NCI-H187 (cell line): ENCODE data around the gene PLD1.
A peak's percentile ranks its signal among the peaks of the same experiment; 100 is the strongest.
"Not testable (repeated sequence)": the region's sequence is repeated elsewhere in the genome, so short reads cannot be mapped to it uniquely, and the experiment has no call there.

Source experiments
- DNase-seq, 2 experiments: peaks; one replicate each; lab custom pipeline; 2025; lab: John Stamatoyannopoulos, UW

The PLD1 gene

DNA sequence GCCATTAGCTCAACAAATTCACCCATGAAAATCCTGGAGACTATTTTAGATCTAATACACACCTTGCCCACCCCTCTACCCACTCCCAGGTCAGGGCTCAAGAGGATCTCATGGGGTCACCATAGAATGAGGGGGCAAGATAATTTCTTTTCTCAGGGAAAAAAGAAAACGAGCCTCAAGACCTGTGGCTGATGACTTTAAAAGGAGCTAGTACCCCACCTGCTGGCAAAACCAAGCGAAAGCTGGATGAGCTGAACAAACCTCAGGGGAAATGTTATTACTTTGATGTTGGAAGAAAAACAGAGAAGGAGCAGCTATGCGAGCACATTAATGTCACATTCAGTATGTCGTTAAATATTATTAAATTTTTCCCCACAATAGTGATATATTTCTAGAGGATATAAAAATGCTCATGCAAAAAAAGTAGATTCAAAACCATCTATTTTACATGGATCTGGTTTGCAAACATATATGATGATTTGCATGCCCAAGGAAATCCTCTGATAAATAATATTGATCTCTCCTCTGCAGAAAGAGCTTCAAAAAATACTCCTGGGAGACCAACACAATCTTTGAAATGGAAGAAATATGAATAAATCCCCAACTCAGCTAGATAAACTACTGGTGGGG lies 37.7 kb downstream of the PLD1 start:
- peak in 1 of 2 experiments; percentile 8 for DNase-seq

DNA sequence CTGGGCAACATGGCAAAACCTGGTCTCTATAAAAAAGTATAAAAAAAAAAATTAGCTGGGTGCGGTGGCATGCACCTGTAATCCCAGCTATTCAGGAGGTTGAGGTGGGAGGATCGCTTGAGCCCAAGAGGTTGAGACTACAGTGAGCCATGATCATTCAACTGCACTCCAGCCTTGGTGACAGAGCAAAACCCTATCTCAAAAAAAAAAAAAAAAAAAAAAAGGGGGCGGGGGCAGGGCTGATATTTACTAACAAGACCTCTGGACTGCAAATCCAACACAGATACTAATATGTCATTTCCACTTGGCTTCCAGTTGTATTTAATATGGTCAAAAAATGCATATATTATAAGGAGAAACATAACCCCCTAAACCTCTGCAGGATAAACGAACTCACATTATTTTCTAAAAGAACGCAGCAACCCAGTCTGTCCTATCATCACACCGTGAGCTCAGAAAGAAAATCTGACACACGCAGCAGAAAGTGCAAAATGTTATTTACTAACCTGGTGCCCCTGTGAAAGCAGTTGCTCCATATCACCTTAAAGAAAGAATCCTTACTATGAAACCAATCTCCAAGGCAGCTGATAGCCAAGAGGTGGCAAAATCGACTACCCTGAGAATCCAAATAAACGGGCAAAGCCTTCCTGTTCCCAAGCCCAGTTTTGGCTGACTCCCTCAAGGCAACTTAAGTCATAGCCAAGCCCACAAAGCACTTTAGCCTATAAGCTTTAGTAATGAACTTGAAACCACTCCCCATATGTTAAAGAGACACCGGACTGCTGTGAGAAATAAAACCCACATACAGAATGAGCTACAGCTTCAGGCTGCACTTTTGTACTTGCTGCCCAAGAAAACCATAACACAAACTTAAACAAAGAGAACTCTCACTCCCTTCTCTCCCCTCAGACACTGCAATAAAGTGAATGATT lies 39.3 kb downstream of the PLD1 start:
- no peak for DNase-seq

DNA sequence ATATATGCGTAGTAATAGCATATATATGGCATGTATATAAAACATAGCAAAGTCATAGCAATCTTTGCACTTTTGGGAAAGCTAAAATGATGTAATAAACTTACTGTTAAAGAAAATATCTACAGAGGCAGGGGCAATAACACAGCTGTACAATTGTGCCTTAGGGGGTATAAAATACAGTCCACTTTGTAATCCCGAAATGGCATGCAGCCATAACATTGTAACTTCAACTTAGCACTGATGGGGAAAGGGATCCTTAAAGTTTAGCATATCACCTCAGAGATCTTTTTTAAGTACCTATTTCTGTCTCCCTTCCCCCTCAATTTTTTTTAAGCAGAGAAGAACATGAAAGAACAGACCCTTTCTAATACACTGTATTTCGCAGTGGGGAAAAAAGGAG lies 40.8 kb downstream of the PLD1 start:
- DNase-seq, result no peak

DNA sequence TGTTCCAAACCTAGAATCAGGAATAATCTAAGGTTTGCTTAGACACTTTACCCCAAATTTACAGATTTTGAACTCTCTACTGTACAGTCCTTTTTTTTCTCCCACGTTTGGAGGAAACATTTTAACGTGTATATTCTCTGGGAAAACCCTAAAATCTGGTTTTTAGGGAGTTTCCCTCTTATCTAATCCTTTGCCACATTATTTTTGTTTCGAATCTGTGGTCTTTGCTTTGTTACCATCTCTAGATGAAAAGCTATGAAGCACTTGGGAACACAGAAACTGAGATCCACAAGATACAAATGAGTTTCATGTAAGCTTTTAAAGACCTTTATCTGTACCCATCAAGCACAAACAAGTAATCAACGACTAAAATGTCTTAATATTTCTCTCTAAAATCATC lies 41.3 kb downstream of the PLD1 start:
- no peak for DNase-seq

DNA sequence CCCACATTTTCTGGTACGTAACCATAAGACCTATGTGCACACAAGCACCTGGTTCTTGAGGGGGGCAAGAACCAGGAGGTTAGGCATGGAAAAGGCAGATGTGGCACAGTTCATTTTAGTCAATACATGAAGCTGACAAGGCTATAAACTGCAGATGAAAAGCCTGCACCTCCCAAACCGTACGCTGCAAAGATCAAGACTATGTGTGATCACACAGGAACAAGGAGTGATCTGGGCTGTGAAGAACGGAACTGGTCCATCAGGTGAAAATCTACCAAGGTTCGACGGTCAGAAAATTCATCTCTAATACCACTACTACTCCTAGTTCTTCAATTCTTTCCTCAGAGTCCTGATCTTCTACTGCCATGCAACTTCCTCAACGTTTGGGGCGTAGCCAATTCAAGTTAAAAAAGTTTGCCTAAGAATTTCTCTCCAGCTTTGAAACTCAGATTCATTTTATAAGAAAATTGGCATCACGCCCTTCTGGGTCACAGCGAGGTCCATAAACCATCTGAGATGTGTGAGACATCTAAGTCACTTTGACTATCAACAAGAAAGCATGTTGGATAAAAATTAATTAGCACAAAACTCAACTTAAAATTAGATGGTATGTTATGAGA lies 41.9 kb downstream of the PLD1 start:
- no peak for DNase-seq

DNA sequence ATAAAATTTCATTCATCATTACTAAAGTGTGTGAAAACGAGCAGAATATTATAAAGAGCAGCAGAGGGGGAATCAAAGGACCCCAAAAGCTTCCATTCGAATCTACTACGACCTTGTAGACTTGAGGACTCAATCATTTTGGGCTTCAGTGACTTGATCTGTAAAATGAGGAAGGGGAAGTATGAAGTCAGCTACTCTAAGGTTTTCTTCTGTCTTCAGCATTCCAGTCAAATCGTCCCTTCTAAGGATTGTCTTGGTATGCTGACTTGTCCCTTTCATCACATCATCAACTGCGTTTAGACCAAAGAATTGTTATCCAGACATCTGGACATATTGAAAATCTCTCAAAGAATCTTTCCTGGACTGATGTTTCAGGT lies 44.8 kb downstream of the PLD1 start:
- no peak for DNase-seq

DNA sequence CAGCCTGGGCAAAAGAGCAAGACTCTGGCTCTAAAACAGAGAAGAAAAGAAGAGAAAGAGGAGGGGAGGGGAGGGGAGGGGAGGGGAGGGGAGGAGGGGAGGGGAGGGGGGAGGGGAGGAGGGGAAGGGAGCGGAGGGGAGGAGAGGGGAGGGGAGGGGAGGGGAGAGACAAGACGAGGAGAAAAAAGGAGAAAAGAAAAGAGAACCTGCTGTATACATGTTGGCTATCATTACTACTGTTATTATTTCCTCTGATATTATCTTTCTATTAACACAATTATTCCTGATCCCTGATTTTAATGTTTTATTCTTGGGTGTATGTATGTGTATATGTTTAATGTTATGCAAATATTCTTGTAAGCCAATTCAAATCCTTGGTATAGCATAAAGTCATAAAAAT lies 46.9 kb downstream of the PLD1 start:
- no peak for DNase-seq

DNA sequence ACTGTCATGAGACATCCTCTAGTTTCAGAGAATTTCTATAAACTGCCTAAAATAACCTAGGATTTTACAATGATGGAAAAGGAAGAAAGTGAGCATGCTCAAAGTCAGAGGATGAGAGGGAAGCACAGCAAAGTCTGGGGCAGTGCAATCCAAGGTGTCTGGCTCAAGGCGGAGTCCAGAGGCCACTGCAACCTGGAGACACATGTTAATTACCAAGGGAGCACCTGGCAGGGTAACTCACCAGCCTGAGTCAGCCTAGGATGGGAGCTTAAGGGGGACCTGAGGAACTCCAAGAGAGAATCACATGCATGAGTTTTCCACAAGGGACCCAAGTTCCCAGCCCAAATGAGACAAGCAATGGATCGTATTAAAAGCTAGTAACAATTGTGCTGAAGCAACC lies 49.8 kb downstream of the PLD1 start:
- no peak for DNase-seq

DNA sequence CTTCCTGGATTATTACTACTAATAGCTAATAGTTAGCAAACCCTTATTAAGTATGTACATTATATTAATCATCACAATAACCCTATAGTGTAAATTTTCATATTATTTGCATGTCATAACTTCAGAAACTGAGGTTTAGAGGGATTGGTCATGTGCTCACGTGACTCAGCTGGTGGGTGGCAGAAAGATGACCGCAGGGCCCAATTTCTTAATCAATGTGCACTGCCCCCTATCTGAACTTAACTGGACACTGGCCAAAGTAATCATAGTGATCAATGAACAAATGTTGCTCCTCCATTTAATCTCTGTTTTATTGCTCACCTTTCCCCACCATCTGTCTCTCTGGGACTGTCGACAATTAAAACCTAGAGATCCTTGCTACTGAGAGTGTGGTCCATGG lies 52.2 kb downstream of the PLD1 start:
- no peak for DNase-seq

DNA sequence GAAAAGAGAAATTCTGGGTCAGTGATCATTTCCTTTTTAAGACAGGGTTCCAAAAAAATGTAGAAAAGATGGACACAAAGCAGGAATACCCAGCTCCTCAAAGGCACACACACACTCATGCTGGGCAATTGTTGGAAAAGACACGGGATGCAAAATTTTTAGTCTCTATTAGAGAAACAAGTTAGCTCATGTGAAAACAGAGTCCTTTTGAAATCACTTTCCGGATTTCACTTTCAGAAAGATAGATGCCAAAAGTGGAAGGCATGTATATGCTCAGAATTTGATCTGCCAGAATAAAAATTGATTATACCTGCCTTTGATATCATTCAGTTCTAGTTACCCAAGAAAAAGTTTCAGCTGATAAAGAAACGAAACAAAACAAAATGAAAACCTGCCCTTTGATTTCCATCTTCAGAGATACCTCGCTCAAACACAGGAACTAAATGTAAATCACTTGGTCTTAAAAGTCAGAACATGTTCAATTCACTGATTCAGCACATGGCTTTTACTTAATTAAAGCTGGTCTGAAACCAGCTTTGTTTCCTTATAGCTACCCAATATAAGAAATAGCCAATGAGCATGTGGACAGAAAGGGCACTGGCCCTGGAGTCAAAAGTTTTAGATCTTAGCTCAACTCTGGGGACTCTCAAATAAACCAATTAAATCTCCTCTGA lies 52.8 kb downstream of the PLD1 start:
- no peak for DNase-seq

DNA sequence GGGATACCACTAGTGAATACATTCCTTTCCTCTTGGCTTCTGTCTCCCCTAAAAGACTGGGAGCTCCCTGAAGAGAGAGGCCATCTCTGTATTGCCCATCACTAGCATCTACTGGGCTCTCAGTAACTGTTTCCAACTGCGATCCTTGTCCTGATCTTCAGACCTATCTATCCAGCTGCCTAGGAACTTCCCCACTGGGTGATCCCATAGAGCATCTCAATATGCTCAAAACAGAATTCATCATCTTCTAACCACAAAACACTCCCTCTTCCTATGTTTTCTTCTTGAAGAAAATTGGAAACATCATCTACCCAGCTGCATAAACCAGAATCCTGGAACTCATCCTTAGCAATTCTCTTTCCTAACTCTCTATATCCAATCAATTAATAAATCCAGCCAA lies 54.6 kb downstream of the PLD1 start:
- no peak for DNase-seq

DNA sequence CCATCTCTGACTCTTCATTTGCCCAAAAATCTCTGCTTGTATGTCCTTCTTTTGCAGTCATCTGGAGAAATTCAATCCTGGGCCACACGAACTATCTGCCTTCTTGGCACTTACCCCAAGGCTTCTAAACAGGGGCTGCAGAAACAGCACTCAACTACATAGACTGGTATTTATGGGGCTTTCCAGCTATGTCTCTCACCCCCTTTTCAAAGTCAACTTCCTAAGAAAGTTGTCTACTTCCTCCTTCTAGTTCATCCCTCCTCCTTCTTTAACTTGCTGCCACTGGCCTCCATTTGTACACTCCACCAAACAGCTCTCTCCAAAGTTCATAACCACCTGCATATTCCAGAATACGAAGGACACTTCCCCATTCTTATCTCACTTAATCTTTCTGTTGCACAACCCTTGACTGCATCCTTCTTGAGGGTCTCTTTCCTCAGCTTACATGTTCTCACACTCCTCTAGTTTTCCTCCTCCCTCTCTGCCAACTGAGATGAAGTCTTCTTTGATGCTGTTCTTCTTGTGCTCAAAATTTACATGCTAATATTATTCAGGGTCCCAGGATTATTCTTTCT lies 55.2 kb downstream of the PLD1 start:
- no peak for DNase-seq

DNA sequence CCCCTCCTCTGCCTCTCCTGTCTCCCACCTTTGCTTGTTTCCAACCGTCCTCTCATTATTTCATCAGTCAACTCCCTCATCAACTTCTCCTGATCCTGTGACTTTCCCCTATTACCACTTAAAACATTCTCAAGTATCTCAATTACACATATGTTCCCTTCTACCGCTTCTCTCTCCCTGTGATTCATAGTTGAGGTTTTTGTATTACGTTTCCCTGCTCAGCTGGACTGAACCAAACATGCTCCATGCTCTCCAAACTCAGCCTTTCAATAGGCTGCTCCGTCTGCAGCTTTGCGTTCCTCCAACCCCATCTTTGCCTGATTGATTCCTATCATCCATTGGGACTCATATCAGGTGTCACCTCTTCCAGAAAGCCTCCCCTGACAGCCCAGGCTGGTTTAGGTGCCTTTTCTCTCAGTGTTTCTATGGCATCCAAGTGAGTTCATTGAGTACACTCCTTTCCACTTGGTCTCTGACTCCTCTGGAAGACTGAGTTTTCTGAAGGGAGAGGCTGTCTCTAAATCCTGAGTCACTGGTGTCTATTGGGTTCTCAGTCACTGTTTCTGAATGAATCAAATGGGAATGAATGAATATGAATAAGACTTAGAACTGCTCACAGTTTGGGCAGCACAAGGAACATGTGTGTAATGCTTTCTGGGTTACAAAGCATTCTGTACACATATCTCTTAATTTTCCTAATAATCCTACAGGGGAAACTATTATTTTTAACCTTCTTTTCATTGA lies 56.4 kb downstream of the PLD1 start:
- DNase-seq, result no peak

DNA sequence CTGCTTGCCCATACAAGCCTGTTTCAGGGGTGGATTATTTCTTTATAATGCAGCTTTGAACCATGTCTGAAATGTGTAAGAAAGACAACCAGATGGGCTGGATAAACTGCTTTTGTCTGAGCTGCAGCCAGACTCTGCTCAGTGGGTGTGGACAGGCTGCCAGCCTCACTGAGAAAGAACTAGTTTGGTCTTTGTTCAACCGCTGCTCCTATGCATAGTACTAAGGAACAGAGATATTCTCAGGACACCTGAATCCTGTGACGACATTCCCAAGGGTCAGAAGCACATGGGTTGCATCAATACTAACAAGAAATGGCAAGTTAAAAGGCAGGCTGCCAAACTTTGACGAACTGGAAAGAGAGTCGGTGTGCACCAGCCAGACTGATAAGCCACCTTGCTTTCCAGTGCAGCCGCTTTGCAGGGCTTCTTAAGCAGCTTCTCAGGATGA lies 57.2 kb downstream of the PLD1 start:
- DNase-seq, result no peak

DNA sequence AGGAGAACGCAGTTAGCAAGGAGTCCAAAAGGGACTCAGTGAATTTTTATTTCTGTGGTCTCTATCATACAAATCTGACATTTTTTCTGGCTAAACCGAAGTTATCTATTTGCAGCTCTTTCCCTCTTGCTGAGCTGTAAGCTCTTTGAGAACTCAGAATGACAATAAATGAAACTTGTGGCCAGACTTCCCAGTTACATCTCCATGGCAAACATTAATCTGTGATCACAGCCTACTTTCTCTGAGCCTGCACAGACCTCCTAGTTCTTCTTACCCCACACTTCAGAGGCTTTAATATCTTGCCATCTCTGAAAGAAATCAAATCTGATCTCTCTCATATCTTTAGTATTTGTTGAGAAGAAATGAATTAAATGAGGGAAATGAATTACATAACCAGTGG lies 58.0 kb downstream of the PLD1 start:
- no peak for DNase-seq

DNA sequence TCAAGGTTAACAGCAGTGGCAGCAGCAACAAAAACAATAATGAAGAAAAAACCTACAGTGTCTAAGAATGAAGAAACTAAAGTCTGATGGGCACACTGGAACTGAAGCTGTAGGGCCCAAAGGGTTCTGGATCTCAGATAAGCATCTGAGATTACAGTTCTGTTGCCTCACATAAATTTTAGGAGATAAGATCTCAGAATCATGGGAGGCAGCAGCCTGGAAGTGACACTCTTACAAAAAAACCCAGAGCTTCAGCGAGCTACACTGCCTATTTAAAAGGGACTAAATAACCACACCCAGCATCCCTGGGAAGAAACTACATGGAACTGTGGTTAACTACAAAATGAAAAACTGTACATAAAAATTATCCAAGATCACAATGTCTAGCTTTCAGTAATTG lies 61.2 kb downstream of the PLD1 start:
- no peak for DNase-seq

DNA sequence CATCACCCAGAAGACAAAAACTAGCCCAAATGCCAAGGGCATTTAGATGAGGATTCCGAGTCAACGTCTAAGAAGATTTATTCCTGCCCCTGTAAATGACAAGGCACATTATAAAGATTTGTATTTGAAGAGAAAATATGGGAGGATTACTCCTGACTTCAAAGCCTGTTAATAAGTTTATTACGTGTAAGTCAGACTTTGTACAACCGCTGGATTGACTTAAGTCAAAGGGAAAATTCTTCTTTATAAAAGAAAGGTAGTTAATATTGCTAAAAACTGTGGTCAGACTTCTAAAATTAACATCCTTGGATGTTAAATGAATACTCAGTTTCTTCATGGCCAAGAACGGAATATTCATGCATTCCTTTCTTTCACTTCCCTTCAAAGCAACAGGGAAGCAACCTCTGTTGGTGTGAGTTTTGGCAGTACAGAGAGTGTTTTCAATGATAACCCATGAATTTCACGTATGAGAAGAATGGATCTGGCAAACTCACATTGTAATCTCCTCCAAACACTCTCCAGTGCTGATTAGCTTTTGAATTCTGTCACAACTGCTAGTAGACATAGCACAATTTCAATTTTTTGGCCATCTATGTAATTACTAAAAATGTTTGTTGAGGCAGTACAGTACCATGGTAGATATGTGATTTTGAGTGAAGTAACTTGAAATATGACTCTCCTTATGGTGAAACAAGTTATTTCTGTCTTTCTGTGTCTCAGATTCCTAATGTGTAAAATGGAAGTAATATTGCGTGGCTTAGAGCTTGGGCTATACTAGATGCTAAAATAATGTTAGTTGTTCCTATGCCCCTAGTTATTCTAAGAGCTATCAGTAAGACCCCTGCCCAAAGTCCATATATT lies 62.0 kb downstream of the PLD1 start:
- no peak for DNase-seq

DNA sequence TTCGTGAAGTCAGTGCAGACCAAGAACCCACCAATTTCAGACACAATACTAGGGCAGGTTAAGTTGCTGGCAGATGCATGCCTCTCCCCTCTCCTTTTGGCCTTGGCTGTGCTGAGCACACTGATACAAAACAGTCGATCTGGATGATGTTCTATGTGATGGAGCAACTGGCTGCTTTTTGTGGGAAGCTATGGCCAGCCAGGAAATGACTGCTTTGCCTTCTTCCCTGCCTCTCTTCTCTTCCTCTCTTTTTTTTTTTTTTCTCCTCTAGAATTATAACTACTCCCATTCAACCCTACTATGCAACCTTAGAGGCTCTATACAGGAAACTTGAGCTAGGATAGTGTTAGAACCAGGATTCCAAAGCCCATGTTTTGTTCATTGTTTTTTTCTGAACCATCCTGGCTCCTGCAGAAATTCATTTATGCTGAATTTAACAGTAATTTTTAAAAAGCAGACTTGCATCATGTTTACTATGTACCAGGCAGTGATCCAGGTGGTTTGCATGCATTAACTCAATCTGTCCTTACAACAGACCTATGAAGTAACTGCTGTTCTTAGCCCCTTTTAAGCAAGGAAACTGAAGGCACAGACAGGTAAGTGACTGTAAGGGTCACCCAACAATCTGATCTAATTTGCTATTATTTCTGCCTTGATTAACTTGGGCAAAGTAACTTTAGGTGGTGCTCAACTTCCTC lies 62.9 kb downstream of the PLD1 start:
- DNase-seq, result no peak

DNA sequence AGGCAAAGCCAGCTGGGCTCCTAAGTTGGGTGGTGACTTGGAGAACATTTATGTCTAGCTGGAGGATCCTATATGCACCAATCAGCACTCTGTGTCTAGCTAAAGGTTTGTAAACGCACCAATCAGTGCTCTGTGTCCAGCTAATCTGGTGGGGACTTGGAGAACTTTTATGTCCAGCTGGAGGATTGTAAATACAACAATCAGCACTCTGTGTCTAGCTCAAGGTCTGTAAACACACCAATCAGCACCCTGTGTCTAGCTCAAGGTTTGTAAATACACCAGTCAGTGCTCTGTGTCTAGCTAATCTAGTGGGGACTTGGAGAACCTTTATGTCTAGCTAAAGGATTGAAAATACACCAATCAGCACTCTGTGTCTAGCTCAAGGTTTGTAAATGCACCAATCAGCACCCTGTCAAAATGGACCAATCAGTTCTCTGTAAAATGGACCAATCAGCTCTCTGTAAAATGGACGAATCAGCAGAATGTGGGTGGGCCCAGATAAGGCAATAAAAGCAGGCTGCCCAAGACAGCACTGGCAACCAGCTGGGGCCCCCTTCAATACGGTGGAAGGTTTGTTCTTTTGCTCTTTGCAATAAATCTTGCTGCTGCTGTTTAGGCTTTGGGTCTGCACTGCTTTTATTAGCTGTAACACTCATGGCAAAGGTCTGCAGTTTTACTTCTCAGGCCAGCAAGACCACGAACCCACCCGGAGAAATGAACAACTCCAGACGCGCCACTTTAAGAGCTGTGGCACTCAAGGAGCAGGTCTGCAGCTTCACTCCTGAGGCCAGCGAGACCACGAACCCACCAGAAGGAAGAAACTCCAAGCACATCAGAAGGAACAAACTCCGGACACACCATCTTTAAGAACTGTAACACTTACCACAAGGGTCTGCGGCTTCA lies 63.7 kb downstream of the PLD1 start:
- not testable (repeated sequence) for DNase-seq
